Activated T-cell treated with anti-CD3 and anti-CD28 coated beads, Interleukin-2, amount 50 U/mL, for 72 hours (primary cell): Measurements from ENCODE around the gene ZSCAN26. TPM values are rescaled to one million over a fixed set of nuclear protein-coding genes. Genes with fewer than 3 reads are reported as not detected.

Source experiments
- ATAC-seq, 2 donors: fragments of 150-1000 bp; cut with Tn5 transposase; replicated peaks in 1 of 2; 2 replicates each; pipeline ENCODE4 v1.10.0; 2021; ENCODE audit warnings: moderate library complexity in 2 of 2, mild to moderate bottlenecking in 1 of 2
- DNase-seq, 2 donors: peaks; one replicate each; pipeline ENCODE4 v3.0.0; 2021 to 2022; ENCODE audit warnings: mixed read lengths in 1 of 2
- H3K27ac Mint-ChIP-seq: one replicate; pipeline ENCODE4 v1.8.0; 2022; ENCODE audit warnings: mild to moderate bottlenecking, moderate library complexity, mixed read lengths
- H3K27me3 Mint-ChIP-seq: one replicate; pipeline ENCODE4 v1.8.0; 2022; ENCODE audit warnings: low read depth, mixed read lengths
- H3K36me3 Mint-ChIP-seq, 2 donors: one replicate each; pipeline ENCODE4 v1.8.0; 2022; ENCODE audit warnings: mixed read lengths in 2 of 2, mild to moderate bottlenecking in 1 of 2; ENCODE audit not compliant: insufficient read depth in 2 of 2
- H3K4me1 Mint-ChIP-seq: one replicate; pipeline ENCODE4 v1.8.0; 2022; ENCODE audit warnings: low read depth, mixed read lengths
- H3K4me3 Mint-ChIP-seq, 2 donors: one replicate each; pipeline ENCODE4 v1.8.0; 2022; ENCODE audit warnings: mild to moderate bottlenecking in 2 of 2, mixed read lengths in 2 of 2, moderate library complexity in 2 of 2
- H3K9me3 Mint-ChIP-seq, 2 donors: one replicate each; pipeline ENCODE4 v1.8.0; 2022; ENCODE audit warnings: mixed read lengths in 2 of 2
- total RNA-seq, 2 donors: library from RNA; stranded (reverse); gene quantifications; one replicate each; pipeline ENCODE4 v1.2.3, GENCODE V29; 2022

Gene ZSCAN26
- total RNA-seq, result 10 to 100 TPM; 10.1 to 10.7 TPM

DNA sequence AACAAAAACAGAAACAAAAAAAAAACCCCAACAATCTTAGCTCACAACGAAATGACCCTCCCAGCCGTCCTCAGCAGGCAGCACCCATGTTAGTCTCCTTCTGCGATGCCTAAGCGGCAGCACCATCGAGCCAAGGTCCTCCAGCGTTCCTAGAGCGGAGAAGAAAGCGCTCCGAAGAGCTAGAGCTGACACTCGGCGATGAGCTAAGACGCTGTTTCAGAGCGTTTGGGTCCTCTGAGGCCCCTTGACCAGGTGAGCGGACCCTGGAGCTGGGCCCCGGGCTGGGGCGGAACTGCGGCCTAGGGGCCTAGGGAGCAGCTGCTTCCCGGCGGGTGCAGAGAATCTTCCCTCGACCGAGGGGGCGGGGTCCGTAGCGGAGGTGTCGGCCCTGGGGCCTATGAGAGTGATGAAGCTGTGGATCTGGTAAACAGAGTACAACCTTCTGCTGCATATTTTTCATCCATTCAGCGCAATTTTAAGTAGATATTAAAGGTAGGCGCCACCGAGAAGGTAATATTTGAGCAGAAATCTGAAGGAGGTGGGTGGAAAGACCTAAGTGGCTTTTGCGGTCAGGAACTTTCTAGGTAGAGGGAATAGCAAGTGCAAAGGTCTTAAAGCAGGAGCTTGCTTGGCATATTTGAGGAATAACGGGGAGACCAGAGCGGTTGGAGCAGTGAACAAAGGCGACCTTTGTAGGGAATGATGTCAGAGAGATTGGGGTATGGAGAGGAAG is at the start of gene ZSCAN26:
Gene ZSCAN26 (plus strand): TSS at position 182 of the 733 bp plus-strand sequence. CDS start 4,777 bp downstream, outside the sequence.
- Mint-ChIP-seq H3K4me3 (no peak within 1 kb of the TSS), H3K36me3 (peaks cover 0 to 2% of the 10 kb centered on the region in 2 donors), H3K4me1 (peaks cover 26% of the 10 kb centered on the region), H3K27me3 (no peaks in the 10 kb centered on the region), H3K9me3 (no peaks in the 10 kb centered on the region), H3K27ac (no peak within 1 kb of the TSS)
- DNase-seq (peak; percentile 85 to 90), ATAC-seq (peak; percentile 94 to 95)

DNA sequence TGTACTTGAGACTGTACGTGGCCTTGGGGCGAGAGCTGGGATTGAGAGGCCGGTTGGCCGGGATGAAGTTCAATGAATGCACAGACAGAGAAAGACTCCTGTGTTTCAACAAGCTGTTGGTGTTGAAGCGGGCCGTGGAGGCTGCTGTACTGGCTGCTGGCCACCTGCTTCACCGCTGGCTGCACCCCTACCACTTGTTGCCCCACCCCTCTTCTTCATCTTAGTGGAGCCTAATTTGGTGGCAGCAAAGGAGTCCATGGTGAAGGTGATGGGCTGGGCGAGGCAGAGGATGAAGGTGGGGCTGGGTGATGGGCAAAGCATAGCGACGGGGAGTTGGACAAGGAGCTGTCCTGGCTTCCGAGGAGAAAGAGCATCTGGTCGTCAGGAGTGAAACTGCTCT is 49.1 kb upstream of the ZSCAN26 start:
- Mint-ChIP-seq H3K36me3 (peaks cover 0 to 2% of the 10 kb centered on the region in 2 donors), H3K27me3 (peaks cover 84% of the 10 kb centered on the region), H3K9me3 (no peaks in the 10 kb centered on the region), H3K27ac (no peak overlapping the region), H3K4me1 (peaks cover 19% of the 10 kb centered on the region), H3K4me3 (peak overlapping the region; percentile 83 to 90)
- no peak for DNase-seq
- no peak for ATAC-seq

GRCh38 chr6:28218312-28219248 is 48.4 kb upstream of the ZSCAN26 start:
- no peaks in the 10 kb centered on the region for H3K9me3 Mint-ChIP-seq
- H3K27me3 Mint-ChIP-seq, result peaks cover 85% of the 10 kb centered on the region
- no peak overlapping the region for H3K27ac Mint-ChIP-seq
- DNase-seq (peak; percentile 51 to 63), ATAC-seq (peak; percentile 84 to 94)
- H3K4me3 Mint-ChIP-seq, result peak overlapping the region; percentile 83 to 90
- H3K36me3 Mint-ChIP-seq, result peaks cover 0 to 3% of the 10 kb centered on the region in 2 donors
- peaks cover 15% of the 10 kb centered on the region for H3K4me1 Mint-ChIP-seq

- DNase-seq (no peak), ATAC-seq (no peak)
- Mint-ChIP-seq H3K9me3 (no peaks in the 10 kb centered on the region), H3K36me3 (peaks cover 2 to 3% of the 10 kb centered on the region in 2 donors), H3K27ac (no peak overlapping the region), H3K4me3 (no peak overlapping the region), H3K27me3 (peaks cover 80% of the 10 kb centered on the region), H3K4me1 (peaks cover 24% of the 10 kb centered on the region)
Measured at GRCh38 chr6:28220257-28221133, 46.4 kb upstream of the ZSCAN26 start.

DNA sequence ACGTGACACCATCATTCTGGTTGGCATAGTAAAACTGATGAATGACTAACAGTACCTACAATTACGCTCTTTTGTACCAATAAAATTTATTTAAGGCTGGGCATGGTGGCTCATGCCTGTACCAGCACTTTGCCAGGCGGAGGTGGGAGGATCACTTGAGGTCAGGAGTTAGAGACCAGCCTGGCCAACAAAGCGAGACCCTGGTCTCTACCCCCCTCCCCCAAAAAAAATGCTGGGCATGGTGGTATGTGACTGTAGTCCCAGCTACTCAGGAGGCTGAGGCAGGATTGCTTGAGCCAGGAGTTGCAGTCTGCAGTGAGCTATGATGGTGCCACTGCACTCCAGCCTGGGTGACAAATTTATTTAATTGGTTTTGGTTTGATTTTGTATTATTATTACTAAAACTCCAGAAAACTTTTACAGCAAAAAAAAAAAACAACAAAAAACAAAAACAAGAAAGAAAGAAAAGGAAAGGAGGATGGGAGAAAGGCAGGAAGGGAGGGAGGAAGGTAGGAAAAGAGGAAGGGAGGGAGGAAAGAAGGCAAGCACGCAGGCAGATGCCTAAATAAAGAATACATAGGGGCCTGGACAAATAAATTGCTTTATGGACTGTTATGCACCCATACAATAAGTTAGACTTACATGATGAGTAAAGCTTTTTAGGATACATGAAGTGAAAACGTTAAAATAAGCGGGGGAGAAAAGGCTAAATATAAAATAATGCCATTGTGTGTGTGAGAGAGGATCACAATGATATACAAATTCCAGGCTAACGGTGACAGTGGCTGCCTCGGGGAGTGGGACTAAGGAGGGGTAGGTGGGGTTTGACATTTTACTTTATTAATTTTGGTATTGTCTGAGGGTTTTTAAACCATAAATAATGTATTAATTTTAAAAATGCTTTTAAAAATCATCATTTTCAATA is 42.5 kb upstream of the ZSCAN26 start:
- no peaks in the 10 kb centered on the region for H3K9me3 Mint-ChIP-seq
- H3K4me1 Mint-ChIP-seq, result peaks cover 15% of the 10 kb centered on the region
- H3K27me3 Mint-ChIP-seq, result peaks cover 59% of the 10 kb centered on the region
- DNase-seq (no peak), ATAC-seq (no peak)
- peak overlapping the region; percentile 46 for H3K27ac Mint-ChIP-seq
- H3K36me3 Mint-ChIP-seq, result peaks cover 3% of the 10 kb centered on the region in 2 donors
- peak overlapping the region; percentile 82 to 85 for H3K4me3 Mint-ChIP-seq

- Mint-ChIP-seq H3K4me1 (peaks cover 15% of the 10 kb centered on the region), H3K27ac (peak within 1 kb of the TSS; percentile 46), H3K9me3 (no peaks in the 10 kb centered on the region), H3K36me3 (peaks cover 3 to 5% of the 10 kb centered on the region in 2 donors), H3K27me3 (peaks cover 54% of the 10 kb centered on the region), H3K4me3 (peak within 1 kb of the TSS; percentile 82 to 85)
- ATAC-seq (peak; percentile 83 to 97), DNase-seq (peak; percentile 64 to 75)
Measured at GRCh38 chr6:28225056-28225834, 41.7 kb upstream of the ZSCAN26 start, which contains the start of gene ZSCAN9. TSS of gene ZSCAN9 (plus strand) at chr6:28225275. CDS start at chr6:28227085, 1,810 bp downstream.

DNA sequence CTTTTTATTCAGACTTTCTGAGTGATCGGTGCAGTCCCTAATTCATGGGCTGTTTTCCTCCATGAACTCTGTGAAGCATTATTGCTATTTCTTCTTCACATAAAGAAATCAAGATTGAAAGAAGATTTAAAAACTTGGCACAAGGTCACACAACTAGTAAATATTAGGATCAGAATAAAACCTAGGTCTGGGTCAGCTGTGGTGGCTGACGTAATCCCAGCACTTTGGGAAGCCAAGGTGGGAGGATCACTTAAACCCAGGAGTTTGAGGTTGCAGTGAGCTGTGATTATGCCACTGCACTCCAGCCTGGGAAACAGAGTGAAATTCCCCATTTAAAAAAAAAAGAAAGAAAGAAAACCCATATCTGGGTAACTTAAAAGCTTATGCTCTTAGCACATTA is 40.5 kb upstream of the ZSCAN26 start:
- ATAC-seq (no peak), DNase-seq (no peak)
- H3K9me3 Mint-ChIP-seq, result no peaks in the 10 kb centered on the region
- peaks cover 42% of the 10 kb centered on the region for H3K27me3 Mint-ChIP-seq
- no peak overlapping the region for H3K4me3 Mint-ChIP-seq
- peaks cover 6 to 8% of the 10 kb centered on the region in 2 donors for H3K36me3 Mint-ChIP-seq
- H3K4me1 Mint-ChIP-seq, result peaks cover 9% of the 10 kb centered on the region
- H3K27ac Mint-ChIP-seq, result no peak overlapping the region

- Mint-ChIP-seq H3K4me3 (no peak overlapping the region), H3K36me3 (peaks cover 5 to 8% of the 10 kb centered on the region in 2 donors), H3K27me3 (no peaks in the 10 kb centered on the region), H3K27ac (no peak overlapping the region), H3K9me3 (no peaks in the 10 kb centered on the region), H3K4me1 (peaks cover 5% of the 10 kb centered on the region)
- DNase-seq, result no peak
- no peak for ATAC-seq
Measured at GRCh38 chr6:28232785-28233184, 34.2 kb upstream of the ZSCAN26 start.

GRCh38 chr6:28235912-28236452 is 31.0 kb upstream of the ZSCAN26 start:
- Mint-ChIP-seq H3K9me3 (peaks cover 0 to 2% of the 10 kb centered on the region in 2 donors), H3K4me3 (no peak overlapping the region), H3K36me3 (peaks cover 3 to 4% of the 10 kb centered on the region in 2 donors), H3K27ac (no peak overlapping the region), H3K4me1 (peaks cover 5% of the 10 kb centered on the region), H3K27me3 (no peaks in the 10 kb centered on the region)
- ATAC-seq, result no peak
- no peak for DNase-seq

DNA sequence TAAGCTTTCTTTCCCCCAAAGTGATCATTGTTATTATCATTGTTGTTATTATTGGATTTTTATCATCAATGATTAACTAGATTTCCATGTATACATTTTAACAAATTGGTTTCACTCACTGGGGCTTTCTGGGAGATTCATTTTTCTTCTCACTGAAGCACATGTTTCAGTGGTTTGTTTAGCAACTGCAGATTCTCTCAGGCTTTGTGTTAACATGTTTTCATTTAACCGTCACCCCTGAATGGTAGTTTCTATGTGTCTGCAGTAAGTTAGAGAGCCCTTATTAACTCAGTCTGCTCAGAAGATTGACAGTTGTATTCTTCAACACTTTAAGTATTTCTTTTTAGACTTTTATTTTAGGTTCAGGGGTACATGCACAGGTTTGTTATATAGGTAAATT is 27.3 kb upstream of the ZSCAN26 start:
- Mint-ChIP-seq H3K4me3 (no peak overlapping the region), H3K9me3 (peaks cover 0 to 2% of the 10 kb centered on the region in 2 donors), H3K27ac (no peak overlapping the region), H3K27me3 (no peaks in the 10 kb centered on the region), H3K36me3 (peaks cover 0 to 3% of the 10 kb centered on the region in 2 donors), H3K4me1 (no peaks in the 10 kb centered on the region)
- DNase-seq (no peak), ATAC-seq (no peak)

GRCh38 chr6:28240471-28240870 is 26.5 kb upstream of the ZSCAN26 start:
- no peaks in the 10 kb centered on the region for H3K4me1 Mint-ChIP-seq
- H3K9me3 Mint-ChIP-seq, result peaks cover 0 to 2% of the 10 kb centered on the region in 2 donors
- H3K4me3 Mint-ChIP-seq, result no peak overlapping the region
- H3K36me3 Mint-ChIP-seq, result peaks cover 2 to 6% of the 10 kb centered on the region in 2 donors
- H3K27ac Mint-ChIP-seq, result no peak overlapping the region
- DNase-seq, result no peak
- ATAC-seq, result no peak
- no peaks in the 10 kb centered on the region for H3K27me3 Mint-ChIP-seq
